HG02642 (cell line): ENCODE measurements around the gene USP36.
"Not testable (repeated sequence)": the region's sequence is repeated elsewhere in the genome, so short reads cannot be mapped to it uniquely, and the experiment has no call there.

Source experiments
- ATAC-seq: cut with Tn5 transposase; IDR thresholded peaks from one replicate; pipeline ENCODE4 v1.9.1; 2021; ENCODE audit warnings: mild to moderate bottlenecking; ENCODE audit not compliant: unreplicated experiment, poor library complexity

The USP36 gene

DNA sequence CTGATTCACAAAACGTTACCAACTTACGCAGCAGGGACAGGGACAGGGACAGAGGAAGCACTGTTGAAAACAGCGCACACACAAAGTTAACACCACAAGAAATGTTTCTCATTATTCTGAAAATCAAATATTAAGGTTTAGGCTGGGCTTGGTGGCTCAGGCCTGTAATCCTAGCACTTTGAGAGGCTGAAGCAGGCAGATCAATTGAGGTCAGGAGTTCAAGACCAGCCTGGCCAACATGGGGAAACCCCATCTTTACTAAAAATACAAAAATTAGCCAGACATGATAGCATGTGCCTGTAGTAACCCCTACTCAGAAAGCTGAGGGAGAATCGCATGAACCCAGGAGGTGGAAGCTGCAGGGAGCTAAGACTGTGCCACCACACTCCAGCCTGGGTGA lies 62.7 kb downstream of the USP36 start:
- ATAC-seq = no peak

- ATAC-seq = peak; percentile 49
Observed at GRCh38 chr17:78774956-78775571, 65.5 kb downstream of the USP36 start.

DNA sequence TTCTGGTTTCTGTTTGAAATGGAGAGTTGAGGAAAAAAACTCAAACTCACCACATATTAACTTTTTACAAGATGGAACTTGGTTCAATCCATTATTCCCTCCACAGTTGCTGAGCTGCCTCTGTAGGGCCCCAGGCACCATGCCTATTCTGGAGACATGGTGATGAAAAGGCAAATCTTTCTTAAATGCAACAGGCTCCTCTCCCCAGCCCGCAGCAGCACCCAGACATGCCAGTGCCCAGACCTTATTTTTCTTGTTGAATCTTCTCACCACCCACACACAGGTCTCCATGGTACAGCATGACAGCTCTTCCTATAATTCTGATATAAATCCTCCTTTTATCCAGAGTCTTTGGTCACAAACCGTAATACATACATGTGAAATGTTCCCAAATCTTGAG lies 66.2 kb downstream of the USP36 start:
- peak; percentile 14 for ATAC-seq

DNA sequence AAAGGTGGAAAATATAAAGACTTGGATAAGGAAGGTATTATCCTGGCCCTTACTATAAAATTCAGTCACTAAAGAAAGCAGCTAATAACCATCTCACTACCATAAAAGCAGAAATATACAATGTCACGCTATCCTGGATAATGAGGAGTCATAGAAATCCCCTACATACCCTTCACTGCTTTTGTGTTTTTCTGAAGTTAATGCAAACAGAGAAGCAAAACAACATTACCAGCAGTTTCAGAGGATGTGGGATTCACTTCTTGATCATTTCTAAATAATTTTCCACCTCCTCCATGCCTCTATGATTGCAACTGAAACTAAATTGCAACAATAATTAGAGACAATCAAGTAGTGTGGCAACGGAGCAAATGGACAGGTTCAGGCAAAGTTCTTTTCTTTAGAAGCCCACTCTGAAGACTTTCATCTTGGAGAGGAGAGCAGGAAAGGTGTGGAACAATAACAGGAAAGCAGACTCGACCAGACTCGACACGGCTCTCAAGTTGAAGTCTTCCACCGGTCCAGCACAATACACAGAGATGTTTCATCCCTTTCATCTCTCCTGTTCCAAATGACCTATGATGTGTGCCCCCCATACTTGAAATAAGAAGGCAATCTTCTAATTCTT lies 68.7 kb downstream of the USP36 start:
- no peak for ATAC-seq

DNA sequence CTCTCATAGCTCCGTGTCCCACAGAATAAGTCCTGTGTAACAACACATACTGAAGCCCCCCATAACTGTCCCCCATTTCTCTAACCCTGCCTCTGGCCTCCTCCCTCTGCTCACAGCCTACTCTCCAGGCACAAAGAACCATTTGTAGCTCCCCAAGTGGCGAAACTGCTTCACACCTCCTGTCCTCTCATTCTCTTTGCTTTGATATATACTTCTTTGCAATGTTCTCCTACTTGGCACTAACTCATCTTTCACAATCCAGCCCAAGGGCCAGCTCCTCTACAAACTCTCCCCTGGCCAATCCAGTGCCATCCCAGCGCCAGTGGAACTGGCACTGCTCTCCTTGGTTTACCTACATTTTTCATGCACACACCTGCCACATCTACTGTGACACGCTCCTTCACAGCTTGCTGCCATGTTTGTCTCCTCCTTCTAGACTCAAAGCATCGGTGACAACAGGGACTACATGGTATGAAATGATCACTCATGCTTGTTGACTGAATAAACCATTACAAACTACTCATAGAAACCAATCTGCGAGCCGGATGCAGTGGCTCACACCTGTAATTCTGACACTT lies 71.3 kb downstream of the USP36 start:
- ATAC-seq = no peak

DNA sequence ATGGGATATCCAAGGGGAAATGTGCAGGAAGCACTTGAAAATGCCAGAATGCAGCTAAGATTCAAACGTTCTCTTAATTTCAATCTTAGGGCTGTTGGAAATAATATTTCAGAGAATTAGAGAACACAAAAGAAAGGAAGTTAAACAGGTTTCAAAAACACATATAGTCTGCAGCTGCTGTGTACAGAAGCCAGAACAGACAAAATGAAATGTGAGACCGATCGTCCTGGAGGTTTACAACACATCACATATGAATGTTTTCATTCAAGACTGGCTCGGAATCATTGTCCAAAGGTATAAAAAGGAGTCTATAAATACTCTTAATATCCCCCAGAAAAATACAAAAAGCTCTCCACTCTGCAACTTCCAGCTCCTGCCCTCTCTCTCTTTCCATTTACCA lies 72.8 kb downstream of the USP36 start:
- no peak for ATAC-seq

DNA sequence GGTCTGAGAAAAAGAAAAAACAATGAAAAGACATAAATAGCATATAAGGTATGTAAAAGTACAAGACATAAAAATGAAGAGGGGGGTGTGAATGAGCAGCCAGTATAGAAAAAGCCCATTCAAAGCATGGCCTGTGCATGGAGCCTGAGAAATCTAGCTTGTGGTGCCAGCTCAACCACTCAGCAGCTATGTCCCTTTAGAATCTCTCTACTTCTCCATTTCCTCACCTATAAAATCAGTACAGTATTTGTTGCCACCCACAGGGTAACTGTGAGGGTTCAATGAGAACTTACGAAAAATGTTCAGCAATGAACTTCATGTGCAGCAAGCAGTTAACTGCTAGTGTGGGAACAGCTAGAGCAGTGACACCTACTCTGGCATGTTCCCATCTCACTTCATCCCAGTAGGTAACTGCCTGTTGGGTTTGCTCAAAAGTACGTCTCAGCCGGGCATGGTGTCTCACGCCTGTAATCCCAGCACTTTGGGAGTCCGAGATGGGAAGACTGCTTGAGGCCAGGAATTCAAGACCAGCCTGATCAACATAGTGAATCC lies 73.8 kb downstream of the USP36 start:
- no peak for ATAC-seq

GRCh38 chr17:78766225-78766624 lies 74.4 kb downstream of the USP36 start:
- no peak for ATAC-seq

- ATAC-seq = no peak
Observed at GRCh38 chr17:78765821-78766220, 74.8 kb downstream of the USP36 start.

- ATAC-seq = no peak
Observed at GRCh38 chr17:78764871-78765270, 75.7 kb downstream of the USP36 start.

GRCh38 chr17:78763561-78763960 lies 77.1 kb downstream of the USP36 start:
- no peak for ATAC-seq

GRCh38 chr17:78761789-78762406 lies 78.7 kb downstream of the USP36 start:
- no peak for ATAC-seq

DNA sequence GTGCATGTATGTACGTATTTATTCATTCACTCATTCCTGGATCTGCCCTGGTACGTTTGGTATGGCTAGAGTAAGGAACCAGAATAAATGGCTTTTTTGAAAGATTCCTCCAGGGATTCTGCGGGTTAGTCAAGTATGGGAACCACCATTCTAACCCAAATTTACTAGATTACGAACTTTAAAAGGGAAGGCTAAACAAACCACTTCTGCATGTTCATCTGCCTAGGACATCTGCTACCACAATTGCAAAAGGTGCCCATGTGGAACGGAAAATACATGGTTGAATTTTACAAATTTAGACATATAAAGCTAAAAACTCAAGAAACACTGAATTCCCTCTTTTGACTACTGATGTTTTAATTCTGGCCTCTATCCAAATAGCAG lies 80.7 kb downstream of the USP36 start:
- no peak for ATAC-seq

- ATAC-seq = peak; percentile 65
Observed at GRCh38 chr17:78759203-78759968, 81.2 kb downstream of the USP36 start.

DNA sequence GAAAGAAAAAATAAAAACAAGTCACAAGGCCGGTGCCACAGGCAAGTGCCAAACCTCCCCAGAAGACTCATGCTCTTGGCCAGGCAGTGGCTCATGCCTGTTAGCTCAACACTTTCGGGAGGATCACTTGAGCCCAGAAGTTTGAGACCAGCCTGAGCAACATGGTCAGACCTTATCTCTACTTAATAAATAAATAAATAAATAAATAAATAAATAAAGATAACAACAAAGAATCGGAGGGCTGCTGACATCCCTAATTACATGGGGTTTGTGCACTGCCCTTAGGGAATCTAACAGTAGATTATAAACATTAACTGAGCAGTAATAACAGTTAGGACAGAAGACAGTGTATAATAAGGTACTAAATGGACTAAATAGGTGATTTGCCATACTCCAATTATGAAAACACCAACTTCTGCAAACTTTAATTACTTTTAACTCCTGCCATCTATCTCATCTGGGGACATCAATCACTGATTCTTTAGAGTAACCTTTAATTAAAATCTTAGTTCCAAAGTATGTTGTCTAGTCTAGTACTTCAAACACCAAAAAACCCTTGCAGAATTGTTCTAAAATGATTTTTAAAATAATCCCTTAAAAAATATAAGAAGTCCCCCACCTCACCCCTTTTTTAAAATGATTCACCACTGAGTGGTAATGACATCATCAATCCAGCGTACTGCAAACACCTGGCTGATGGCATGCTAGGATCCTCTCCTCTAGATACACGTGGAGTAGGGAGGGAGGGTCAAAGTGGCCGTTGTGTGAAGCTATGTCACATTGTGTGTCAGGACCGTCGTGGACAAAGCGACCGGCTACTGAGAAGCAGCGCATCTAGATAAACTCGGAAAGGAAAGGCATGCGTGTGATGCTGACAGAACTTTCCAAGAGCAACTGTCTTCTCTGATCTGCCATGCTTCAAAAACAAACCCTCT lies 87.0 kb downstream of the USP36 start:
- ATAC-seq = no peak

DNA sequence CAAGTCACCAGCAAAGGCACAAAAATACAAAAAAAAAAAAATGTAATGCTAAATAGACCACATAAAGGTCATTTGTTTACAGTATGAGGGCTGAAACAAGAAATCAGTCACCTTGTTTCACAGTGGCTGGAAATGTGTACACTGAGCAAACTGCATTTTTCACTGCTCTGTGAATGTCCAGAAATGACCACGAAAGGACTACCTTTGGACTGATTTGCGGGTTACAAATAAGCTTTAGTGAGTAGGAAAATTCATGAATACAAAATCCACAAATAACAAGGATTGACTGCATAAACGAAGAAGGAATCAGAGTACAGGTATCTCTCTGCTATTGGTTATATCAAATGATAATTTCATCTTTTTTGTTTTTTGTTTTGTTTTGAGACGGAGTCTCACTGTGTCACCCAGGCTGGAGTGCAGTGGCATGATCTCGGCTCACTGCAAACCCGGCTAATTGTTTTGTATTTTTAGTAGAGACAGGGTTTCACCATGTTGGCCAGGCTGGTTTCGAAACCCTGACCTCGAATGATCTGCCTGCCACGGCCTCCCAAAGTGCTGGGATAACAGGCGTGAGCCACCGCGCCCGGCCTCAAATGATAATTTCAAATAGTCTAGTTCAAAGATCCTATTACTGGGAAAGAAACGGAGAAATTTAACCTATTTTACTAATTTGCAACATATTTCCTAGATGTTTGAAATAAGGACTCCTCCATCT lies 89.0 kb downstream of the USP36 start:
- ATAC-seq = no peak

DNA sequence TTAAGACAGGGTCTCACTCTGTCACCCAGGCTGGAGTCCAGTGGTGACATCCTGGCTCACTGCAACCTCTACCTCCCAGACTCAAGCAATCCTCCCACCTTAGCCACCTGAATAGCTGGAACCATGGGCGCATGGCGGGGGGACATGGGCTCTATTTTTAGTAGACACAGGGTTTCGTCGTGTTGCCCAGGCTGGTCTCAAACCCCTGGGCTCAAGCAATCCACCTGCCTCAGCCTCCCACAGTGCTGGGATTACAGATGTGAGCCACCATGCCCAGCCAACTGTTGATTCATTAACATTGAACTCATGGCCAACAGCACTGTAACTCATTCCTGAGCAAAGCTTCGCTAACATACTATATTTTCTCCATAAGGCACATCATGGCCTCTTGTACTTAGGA lies 89.6 kb downstream of the USP36 start:
- not testable (repeated sequence) for ATAC-seq

GRCh38 chr17:78748730-78749317 lies 91.8 kb downstream of the USP36 start:
- no peak for ATAC-seq
